ENCODE data around the gene MATN4.

Gene MATN4

GRCh38 chr20:45266977-45267376 is 41.1 kb downstream of the MATN4 start:
- Histone ChIP-seq H3K9ac (ENCODE audit: low read length) (no peak overlapping the region), H3K4me2 (ENCODE audit: low read depth, low read length) (no peak overlapping the region), H3F3A (ENCODE audit: insufficient read depth, low read length) (no peaks in the 10 kb centered on the region), H3K27ac (ENCODE audit: low read length) (no peak overlapping the region), H3K9me2 (replicated peaks; ENCODE audit: insufficient read depth, low read length) (no peaks in the 10 kb centered on the region), H3K4me1 (ENCODE audit: low read length) (no peaks in the 10 kb centered on the region), H3K27me3 (replicated peaks; ENCODE audit: insufficient read depth, low read length) (no peaks in the 10 kb centered on the region), H2AFZ (ENCODE audit: low read length) (no peak overlapping the region), H3K36me3 (replicated peaks; ENCODE audit: insufficient read depth, low read length) (no peaks in the 10 kb centered on the region), H3K9me3 (replicated peaks; ENCODE audit: insufficient read depth, low read length) (no peaks in the 10 kb centered on the region), H3K79me2 (ENCODE audit: low read length) (no peaks in the 10 kb centered on the region), H3K4me3 (ENCODE audit: low read length) (no peak overlapping the region), H4K20me1 (ENCODE audit: insufficient read depth, low read length) (no peaks in the 10 kb centered on the region)
- TF ChIP-seq, protein P1, sequence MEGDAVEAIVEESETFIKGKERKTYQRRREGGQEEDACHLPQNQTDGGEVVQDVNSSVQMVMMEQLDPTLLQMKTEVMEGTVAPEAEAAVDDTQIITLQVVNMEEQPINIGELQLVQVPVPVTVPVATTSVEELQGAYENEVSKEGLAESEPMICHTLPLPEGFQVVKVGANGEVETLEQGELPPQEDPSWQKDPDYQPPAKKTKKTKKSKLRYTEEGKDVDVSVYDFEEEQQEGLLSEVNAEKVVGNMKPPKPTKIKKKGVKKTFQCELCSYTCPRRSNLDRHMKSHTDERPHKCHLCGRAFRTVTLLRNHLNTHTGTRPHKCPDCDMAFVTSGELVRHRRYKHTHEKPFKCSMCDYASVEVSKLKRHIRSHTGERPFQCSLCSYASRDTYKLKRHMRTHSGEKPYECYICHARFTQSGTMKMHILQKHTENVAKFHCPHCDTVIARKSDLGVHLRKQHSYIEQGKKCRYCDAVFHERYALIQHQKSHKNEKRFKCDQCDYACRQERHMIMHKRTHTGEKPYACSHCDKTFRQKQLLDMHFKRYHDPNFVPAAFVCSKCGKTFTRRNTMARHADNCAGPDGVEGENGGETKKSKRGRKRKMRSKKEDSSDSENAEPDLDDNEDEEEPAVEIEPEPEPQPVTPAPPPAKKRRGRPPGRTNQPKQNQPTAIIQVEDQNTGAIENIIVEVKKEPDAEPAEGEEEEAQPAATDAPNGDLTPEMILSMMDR (IDR thresholded peaks at IDR 0.05; ENCODE audit: low read length), result no peak
- no peak for TF ChIP-seq EZH2phosphoT487 (IDR thresholded peaks at IDR 0.05; ENCODE audit: low read length)
- TF ChIP-seq EZH2 (optimal IDR thresholded peaks at IDR 0.05; ENCODE audit: low read depth, low read length), result no peak
- no peak for DNase-seq

GRCh38 chr20:45263556-45264266 is 44.4 kb downstream of the MATN4 start:
- H4K20me1 ChIP-seq (ENCODE audit: insufficient read depth, low read length), result no peaks in the 10 kb centered on the region

DNA sequence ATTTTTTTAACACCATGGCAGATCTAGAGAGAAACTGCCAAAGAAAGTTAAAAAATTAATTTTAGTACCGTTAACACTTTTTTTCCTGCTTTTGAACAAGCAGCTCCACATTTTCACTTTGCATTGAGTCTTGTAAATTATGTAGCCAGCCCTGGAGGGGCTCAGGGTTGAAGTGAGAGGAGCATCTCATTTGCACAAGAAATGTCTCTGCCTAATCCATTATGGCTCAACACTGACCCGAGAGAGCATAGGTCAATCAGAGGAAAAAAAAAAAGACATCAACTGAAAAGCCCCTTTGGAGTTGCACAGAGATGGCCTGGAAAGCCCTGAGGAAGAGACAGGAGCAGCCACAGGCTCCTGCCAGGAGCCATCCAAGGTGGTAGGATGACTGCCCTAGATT is 49.4 kb downstream of the MATN4 start:
- H3K36me3 ChIP-seq (replicated peaks; ENCODE audit: insufficient read depth, low read length), result no peaks in the 10 kb centered on the region
- H4K20me1 ChIP-seq (ENCODE audit: insufficient read depth, low read length), result no peaks in the 10 kb centered on the region
- H2AFZ ChIP-seq (ENCODE audit: low read length), result no peak overlapping the region
- H3K27me3 ChIP-seq (replicated peaks; ENCODE audit: insufficient read depth, low read length), result no peaks in the 10 kb centered on the region
- H3K79me2 ChIP-seq (ENCODE audit: low read length), result no peaks in the 10 kb centered on the region
- H3K4me2 ChIP-seq (ENCODE audit: low read depth, low read length), result no peak overlapping the region
- H3F3A ChIP-seq (ENCODE audit: insufficient read depth, low read length), result peaks cover 15% of the 10 kb centered on the region
- no peak overlapping the region for H3K9ac ChIP-seq (ENCODE audit: low read length)
- no peak for TF ChIP-seq EZH2phosphoT487 (IDR thresholded peaks at IDR 0.05; ENCODE audit: low read length)
- TF ChIP-seq EZH2 (optimal IDR thresholded peaks at IDR 0.05; ENCODE audit: low read depth, low read length), result no peak
- TF ChIP-seq, protein P1 (IDR thresholded peaks at IDR 0.05; ENCODE audit: low read length), result no peak
- no peaks in the 10 kb centered on the region for H3K9me2 ChIP-seq (replicated peaks; ENCODE audit: insufficient read depth, low read length)
- no peak for DNase-seq
- no peak overlapping the region for H3K4me3 ChIP-seq (ENCODE audit: low read length)
- peaks cover 15% of the 10 kb centered on the region for H3K4me1 ChIP-seq (ENCODE audit: low read length)
- no peak overlapping the region for H3K27ac ChIP-seq (ENCODE audit: low read length)
- no peaks in the 10 kb centered on the region for H3K9me3 ChIP-seq (replicated peaks; ENCODE audit: insufficient read depth, low read length)

More at GRCh38 chr20:45263556-45264266, 44.4 kb downstream of the MATN4 start:
- Histone ChIP-seq H3K9ac (ENCODE audit: low read length) (no peak overlapping the region), H3K4me3 (ENCODE audit: low read length) (no peak overlapping the region), H3K27me3 (replicated peaks; ENCODE audit: insufficient read depth, low read length) (no peaks in the 10 kb centered on the region), H3K27ac (ENCODE audit: low read length) (no peak overlapping the region), H3K9me2 (replicated peaks; ENCODE audit: insufficient read depth, low read length) (no peaks in the 10 kb centered on the region), H3K4me2 (ENCODE audit: low read depth, low read length) (no peak overlapping the region), H3K36me3 (replicated peaks; ENCODE audit: insufficient read depth, low read length) (no peaks in the 10 kb centered on the region), H3K9me3 (replicated peaks; ENCODE audit: insufficient read depth, low read length) (no peaks in the 10 kb centered on the region), H3K79me2 (ENCODE audit: low read length) (no peaks in the 10 kb centered on the region), H2AFZ (ENCODE audit: low read length) (no peak overlapping the region), H3F3A (ENCODE audit: insufficient read depth, low read length) (no peaks in the 10 kb centered on the region), H3K4me1 (ENCODE audit: low read length) (no peaks in the 10 kb centered on the region)
- TF ChIP-seq, protein P1 (IDR thresholded peaks at IDR 0.05; ENCODE audit: low read length), result no peak
- TF ChIP-seq EZH2phosphoT487 (IDR thresholded peaks at IDR 0.05; ENCODE audit: low read length), result no peak
- no peak for TF ChIP-seq EZH2 (optimal IDR thresholded peaks at IDR 0.05; ENCODE audit: low read depth, low read length)
- no peak for DNase-seq

Measured in MM.1S (cell line).